GM12878 (cell line): ENCODE results near the gene FAM184B. TPM values are rescaled to one million over a fixed set of nuclear protein-coding genes. Genes with fewer than 3 reads are reported as not detected.

ENCODE experiments used
- ATAC-seq: fragments of 200-7000 bp; cut with Tn5 transposase; 3 replicates; pipeline ENCODE4 v1.9.1; 2020; ENCODE audit warnings: mild to moderate bottlenecking, moderate library complexity
- BruUV-seq: library from RNA; stranded (reverse); fragments of 400-500 nt; replicated peaks from 2 replicates; lab custom pipeline; 2021; lab: Mats Ljungman, UMichigan
- CTCF ChIA-PET: fragments of 300-600 bp; sonication (Branson Sonifier 250); formaldehyde crosslinking; extraction: SDS; loops from one replicate; lab custom pipeline; 2021; ENCODE audit warnings: inconsistent platforms; lab: Yijun Ruan, JAX
- POLR2A ChIA-PET: fragments of 350-600 bp; formaldehyde crosslinking; extraction: SDS; loops from one replicate; lab custom pipeline; 2021; ENCODE audit warnings: inconsistent platforms; lab: Charles Lee
- RAD21 ChIA-PET: fragments of 300-600 bp; sonication (Branson Sonifier 250); formaldehyde crosslinking; loops from one replicate; lab custom pipeline; 2023; ENCODE audit warnings: antibody characterized with exemption; ENCODE audit not compliant: unreplicated experiment; lab: Charles Lee
- SMC1A ChIA-PET: fragments of 300-600 bp; sonication (Branson Sonifier 250); formaldehyde crosslinking; loops from one replicate; lab custom pipeline; 2023; ENCODE audit not compliant: unreplicated experiment, uncharacterized antibody; lab: Charles Lee
- DNase-seq: peaks from one replicate; pipeline ENCODE4 v3.0.0-alpha.2; 2011; ENCODE audit warnings: low read depth, low spot score
- FAIRE-seq: peaks from 3 replicates; lab custom pipeline; 2011; peaks lifted over from hg19 to GRCh38; lab: Jason Lieb, UNC
- H2AFZ ChIP-seq: 2 replicates; pipeline ENCODE4 v1.6.0; 2011; ENCODE audit warnings: low read depth, low read length, control low read depth; ENCODE audit not compliant: control insufficient read depth
- H3K27ac ChIP-seq: 2 replicates; pipeline ENCODE4 v1.5.1; 2011; ENCODE audit warnings: control low read depth; ENCODE audit not compliant: control insufficient read depth, insufficient read depth
- H3K27me3 ChIP-seq, 2 experiments: replicated peaks in 1 of 2; 2 replicates each; pipeline versions ENCODE4 v1.6.0 to v1.6.1; 2011; ENCODE audit warnings: low read length in 1 of 2; ENCODE audit not compliant: control insufficient read depth in 2 of 2, insufficient read depth in 2 of 2
- H3K36me3 ChIP-seq, 2 experiments: 2 replicates each; pipeline ENCODE4 v1.5.1; 2011; ENCODE audit warnings: low read length in 1 of 2; ENCODE audit not compliant: control insufficient read depth in 2 of 2, insufficient read depth in 2 of 2
- H3K4me1 ChIP-seq: 2 replicates; pipeline ENCODE4 v1.6.1; 2011; ENCODE audit warnings: mild to moderate bottlenecking, low read length, moderate library complexity, mixed read lengths; ENCODE audit not compliant: control insufficient read depth, insufficient read depth
- H3K4me2 ChIP-seq: 2 replicates; pipeline ENCODE4 v1.6.0; 2011; ENCODE audit warnings: control low read depth; ENCODE audit not compliant: control insufficient read depth, insufficient read depth
- H3K4me3 ChIP-seq: fragments of 200-600 bp; sonication (generic); 2 replicates; pipeline ENCODE4 v1.5.1; 2016
- H3K79me2 ChIP-seq: 2 replicates; pipeline ENCODE4 v1.6.0; 2011; ENCODE audit warnings: low read length; ENCODE audit not compliant: control insufficient read depth, insufficient read depth
- H3K9ac ChIP-seq: 2 replicates; pipeline ENCODE4 v1.8.0; 2011; ENCODE audit warnings: low read length, control low read depth, mixed read lengths; ENCODE audit not compliant: control insufficient read depth, insufficient read depth
- H3K9me3 ChIP-seq: replicated peaks from 3 replicates; pipeline ENCODE4 v1.5.1; 2011; ENCODE audit warnings: mild to moderate bottlenecking, low read length; ENCODE audit not compliant: control insufficient read depth, insufficient read depth
- H4K20me1 ChIP-seq: 2 replicates; pipeline ENCODE4 v1.6.0; 2011; ENCODE audit not compliant: control insufficient read depth, insufficient read depth
- ATF2 ChIP-seq: IDR thresholded peaks from 2 replicates; pipeline ENCODE4 v1.6.1; 2012; ENCODE audit warnings: low read length, inconsistent platforms
- CBX3 ChIP-seq: fragments of 200-600 bp; sonication (generic); IDR thresholded peaks from 2 replicates; pipeline ENCODE4 v1.6.1; 2016; ENCODE audit warnings: low read depth, borderline replicate concordance
- CEBPB ChIP-seq, 2 experiments: fragments of 150-350 bp in 1 of 2; IDR thresholded peaks; 2 replicates each; pipeline ENCODE4 v1.6.1; 2012 to 2014; ENCODE audit warnings: low read depth in 2 of 2, low read length in 2 of 2, borderline replicate concordance in 1 of 2, inconsistent platforms in 1 of 2
- CREM ChIP-seq: IDR thresholded peaks from 2 replicates; pipeline ENCODE4 v1.6.1; 2014; ENCODE audit warnings: antibody characterized with exemption, low read depth
- E2F4 ChIP-seq: IDR thresholded peaks from 2 replicates; pipeline ENCODE4 v1.6.1; 2012; ENCODE audit warnings: low read depth, low read length, improper control_type of control experiment
- ESRRA ChIP-seq: IDR thresholded peaks from 2 replicates; pipeline ENCODE4 v1.6.1; 2012; ENCODE audit warnings: mild to moderate bottlenecking, low read length, improper control_type of control experiment
- ETV6 ChIP-seq, 2 experiments: fragments of 450-650 bp in 1 of 2; IDR thresholded peaks in 1 of 2; conservative IDR thresholded peaks in 1 of 2; 2 replicates each; pipeline ENCODE4 v1.6.1; 2014; ENCODE audit warnings: antibody characterized with exemption in 1 of 2, borderline replicate concordance in 1 of 2, low read depth in 1 of 2, mild to moderate bottlenecking in 1 of 2, moderate library complexity in 1 of 2
- LARP7 ChIP-seq: fragments of 450-650 bp; IDR thresholded peaks from 2 replicates; pipeline ENCODE4 v1.6.1; 2017; ENCODE audit warnings: mild to moderate bottlenecking
- MTA2 ChIP-seq: fragments of 450-650 bp; IDR thresholded peaks from 2 replicates; pipeline ENCODE4 v1.6.1; 2016; ENCODE audit warnings: low read depth, mild to moderate bottlenecking, moderate library complexity
- MXI1 ChIP-seq: fragments of 150-350 bp; IDR thresholded peaks from 2 replicates; pipeline ENCODE4 v1.6.1; 2011; ENCODE audit warnings: low read depth, mild to moderate bottlenecking, inconsistent platforms, low read length, improper control_type of control experiment
- POLR2A ChIP-seq: IDR thresholded peaks from 2 replicates; pipeline ENCODE4 v1.6.1; 2011; ENCODE audit warnings: low read depth, mild to moderate bottlenecking, low read length
- RB1 ChIP-seq: fragments of 450-650 bp; formaldehyde crosslinking; IDR thresholded peaks from 2 replicates; pipeline ENCODE4 v1.6.1; 2017; ENCODE audit warnings: mild to moderate bottlenecking, borderline replicate concordance
- RBBP5 ChIP-seq: fragments of 200-600 bp; sonication (generic); conservative IDR thresholded peaks from 2 replicates; pipeline ENCODE4 v1.6.1; 2016
- ZNF217 ChIP-seq: fragments of 450-650 bp; IDR thresholded peaks from 2 replicates; pipeline ENCODE4 v1.6.1; 2017; ENCODE audit warnings: antibody characterized with exemption, mild to moderate bottlenecking
- ZNF24 ChIP-seq: fragments of 450-650 bp; IDR thresholded peaks from 2 replicates; pipeline ENCODE4 v1.6.1; 2017; ENCODE audit warnings: antibody characterized with exemption, mild to moderate bottlenecking
- ZNF274 ChIP-seq: IDR thresholded peaks from one replicate; pipeline ENCODE4 v1.8.0; 2011; ENCODE audit not compliant: insufficient read length, insufficient read depth
- WGBS: methylation state at CpG from one replicate; pipeline ENCODE4 v1.1.6; 2016; ENCODE audit warnings: low lambda C conversion rate; ENCODE audit not compliant: insufficient replicate concordance, insufficient coverage; ENCODE audit errors: missing lambda C conversion rate; 5-methylcytosine and 5-hydroxymethylcytosine counted together
- in situ Hi-C: fragments of 300-500 bp; cut with MboI; formaldehyde crosslinking; loops from 9 replicates; pipeline ENCODE4 v1.14.3; 2018; ENCODE audit warnings: mixed read lengths
- intact Hi-C: fragments of 100-400 bp; cut with micrococcal nuclease; formaldehyde crosslinking; loops from one replicate; pipeline ENCODE4 v1.14.2; 2022; ENCODE audit not compliant: unreplicated experiment
- polyA plus RNA-seq, 11 experiments: library from polyadenylated mRNA; depleted of rRNA in 4 of 11; unstranded in 6 of 11; stranded (reverse) in 5 of 11; fragments of >200 nt; fragmentation: Nextera tagmentation in 4 of 11; fragmentation: Illumina TruSeq in 1 of 11; extraction: Ambion mirVana in 4 of 11; extraction: Trizol in 1 of 11; gene quantifications; 1 replicate in 1 of 11; 2 replicates in 10 of 11; pipeline versions ENCODE4 v1.2.1 to v1.2.3, GENCODE V29; 2011 to 2016; ENCODE audit warnings: inconsistent platforms in 2 of 11, missing spikeins in 2 of 11, low read depth in 1 of 11
- total RNA-seq, 4 experiments: library from RNA; depleted of rRNA in 3 of 4; stranded (reverse); fragments of >200 nt in 3 of 4; fragmentation: Illumina TruSeq in 1 of 4; extraction: Trizol in 1 of 4; gene quantifications; 2 replicates each; pipeline versions ENCODE4 v1.2.1 to v1.2.3, GENCODE V29; 2013 to 2021

FAM184B gene
- total and polyA plus RNA-seq, 10 of the 15 experiments (the other 5 are each of a cell fraction or from before 2014, with no cell fraction given) = under 0.01 TPM; not detected in 9

GRCh38 chr4:17698116-17698515 lies 83.3 kb downstream of the FAM184B start:
- Histone ChIP-seq H3K27ac (no peak overlapping the region), H3K4me2 (no peak overlapping the region), H3K9me3 (no peaks in the 10 kb centered on the region), H4K20me1 (no peaks in the 10 kb centered on the region), H2AFZ (no peak overlapping the region), H3K9ac (no peak overlapping the region), H3K4me1 (no peaks in the 10 kb centered on the region), H3K79me2 (no peaks in the 10 kb centered on the region), H3K4me3 (no peak overlapping the region), H3K27me3 (no peaks in the 10 kb centered on the region), H3K36me3 (no peaks in the 10 kb centered on the region)
- in situ Hi-C loops = no loop called here
- no peak for DNase-seq
- intact Hi-C loops = no loop called here
- ChIA-PET SMC1A (no interaction called here), CTCF (interaction anchor here (1.2 kb wide), 1 partner anchor 149 kb away, joined by 4 read pairs; no protein-coding TSS in a partner anchor), POLR2A (no interaction called here), RAD21 (no interaction called here)
- WGBS = 47% methylated on average over 4 of the region's 4 CpGs
- no peak for ATAC-seq
- BruUV-seq = no TSS peak
- FAIRE-seq = no peak
- TF ChIP-seq ZNF24 (no peak), ZNF274 (no peak), CEBPB (IDR thresholded peaks at IDR 0.05; ENCODE audit: borderline replicate concordance in 1 of 2, low read depth in 2 of 2, low read length in 2 of 2) (no peak), CREM (no peak), MXI1 (no peak), ESRRA (no peak), ZNF217 (no peak), E2F4 (no peak), MTA2 (no peak), ETV6 (conservative IDR thresholded peaks at IDR 0.05 in 1 of 2, IDR thresholded peaks at IDR 0.05 in 1 of 2; ENCODE audit: borderline replicate concordance in 1 of 2, low read depth in 1 of 2) (no peak), CBX3 (no peak), LARP7 (no peak), POLR2A (no peak), RB1 (no peak), RBBP5 (no peak), ATF2 (no peak)
- TF ChIP-seq, all 136 proteins: peak for 0
